SK-N-SH (cell line): Measurements from ENCODE around the gene CDK14. TPM values are rescaled to one million over a fixed set of nuclear protein-coding genes. Genes with fewer than 3 reads are reported as not detected.

Source experiments
- CTCF ChIA-PET: fragments of 300-600, 350-600 bp; formaldehyde crosslinking; extraction: SDS; loops from one replicate; lab custom pipeline; 2021; lab: Yijun Ruan, JAX
- POLR2A ChIA-PET: fragments of 350-600 bp; sonication (Branson Sonifier 250); formaldehyde crosslinking; extraction: SDS; loops from one replicate; lab custom pipeline; 2020; ENCODE audit warnings: antibody characterized with exemption, inconsistent platforms; lab: Yijun Ruan, JAX
- DNase-seq: peaks from one replicate; pipeline ENCODE4 v3.0.0; 2012
- H2AFZ ChIP-seq: fragments of 200-600 bp; sonication (generic); 2 replicates; pipeline ENCODE4 v1.8.1; 2016; ENCODE audit warnings: antibody characterized with exemption, mild to moderate bottlenecking, low read depth
- H3F3A ChIP-seq: fragments of 200-600 bp; sonication (generic); replicated peaks from 2 replicates; pipeline ENCODE3; 2016; ENCODE audit warnings: antibody characterized with exemption, mild to moderate bottlenecking; ENCODE audit not compliant: insufficient read depth
- H3K27ac ChIP-seq, 2 experiments: fragments of 200-500 bp in 1 of 2; fragments of 200-600 bp in 1 of 2; sonication (Bioruptor generic) in 1 of 2; sonication (generic), shearing (Covaris generic) in 1 of 2; 2 replicates each; pipeline versions ENCODE4 v1.5.1 to v1.6.1; 2014 to 2016; ENCODE audit warnings: low read depth in 2 of 2, inconsistent platforms in 1 of 2, low read length in 1 of 2, mild to moderate bottlenecking in 1 of 2, mixed read lengths in 1 of 2
- H3K27me3 ChIP-seq: fragments of 200-600 bp; sonication (generic), shearing (Covaris generic); 2 replicates; pipeline ENCODE4 v1.6.1; 2016; ENCODE audit warnings: mixed run types; ENCODE audit not compliant: insufficient read depth
- H3K36me3 ChIP-seq, 2 experiments: fragments of 200-500 bp in 1 of 2; fragments of 200-600 bp in 1 of 2; sonication (Bioruptor generic) in 1 of 2; sonication (generic) in 1 of 2; replicated peaks in 1 of 2; 2 replicates each; pipeline versions ENCODE3 to v1.5.1; 2014 to 2016; ENCODE audit warnings: low read length in 1 of 2, mild to moderate bottlenecking in 1 of 2; ENCODE audit not compliant: insufficient read depth in 2 of 2, control insufficient read depth in 1 of 2
- H3K4me1 ChIP-seq, 2 experiments: fragments of 200-500 bp in 1 of 2; fragments of 200-600 bp in 1 of 2; sonication (Bioruptor generic) in 1 of 2; sonication (generic), shearing (Covaris generic) in 1 of 2; 2 replicates each; pipeline versions ENCODE4 v1.5.1 to v1.6.1; 2014 to 2016; ENCODE audit warnings: low read depth in 1 of 2, low read length in 1 of 2, mixed run types in 1 of 2; ENCODE audit not compliant: insufficient read depth in 2 of 2, control insufficient read depth in 1 of 2
- H3K4me2 ChIP-seq: fragments of 200-600 bp; sonication (generic), shearing (Covaris generic); 2 replicates; pipeline ENCODE4 v1.6.1; 2017; ENCODE audit warnings: mixed run types
- H3K4me3 ChIP-seq, 2 experiments: fragments of 200-500 bp in 1 of 2; fragments of 200-600 bp in 1 of 2; sonication (Bioruptor generic) in 1 of 2; sonication (generic), shearing (Covaris generic) in 1 of 2; 2 replicates each; pipeline versions ENCODE4 v1.5.1 to v1.8.1; 2014 to 2016; ENCODE audit warnings: low read depth in 2 of 2, inconsistent platforms in 1 of 2, low read length in 1 of 2, mild to moderate bottlenecking in 1 of 2, mixed read lengths in 1 of 2, moderate library complexity in 1 of 2
- H3K79me2 ChIP-seq: fragments of 200-600 bp; sonication (generic); 2 replicates; pipeline ENCODE4 v1.8.1; 2017; ENCODE audit warnings: mild to moderate bottlenecking; ENCODE audit not compliant: insufficient read depth
- H3K9ac ChIP-seq: fragments of 200-600 bp; sonication (generic); 2 replicates; pipeline ENCODE4 v1.6.1; 2017; ENCODE audit warnings: mixed run types
- H3K9me2 ChIP-seq: fragments of 200-600 bp; sonication (generic); 2 replicates; pipeline ENCODE4 v1.6.1; 2017; ENCODE audit warnings: mixed run types
- H3K9me3 ChIP-seq: fragments of 200-600 bp; sonication (generic); 2 replicates; pipeline ENCODE4 v1.6.1; 2017; ENCODE audit warnings: mixed run types, mild to moderate bottlenecking, moderate library complexity
- H4K20me1 ChIP-seq: fragments of 200-600 bp; sonication (generic); 2 replicates; pipeline ENCODE4 v1.6.1; 2017; ENCODE audit warnings: mild to moderate bottlenecking, mixed run types; ENCODE audit not compliant: insufficient read depth
- ELF1 ChIP-seq: IDR thresholded peaks from 2 replicates; pipeline ENCODE4 v1.4.0; 2012
- EZH2phosphoT487 ChIP-seq: fragments of 200-600 bp; sonication (generic); IDR thresholded peaks from 2 replicates; pipeline ENCODE4 v1.6.1; 2017; ENCODE audit warnings: low read depth, mixed run types, mild to moderate bottlenecking, antibody characterized with exemption, moderate library complexity, borderline replicate concordance
- GABPA ChIP-seq: IDR thresholded peaks from 2 replicates; pipeline ENCODE4 v1.4.0; 2012; ENCODE audit warnings: low read depth, mild to moderate bottlenecking
- JUND ChIP-seq: IDR thresholded peaks from 2 replicates; pipeline ENCODE4 v1.4.0; 2012
- RAD21 ChIP-seq: IDR thresholded peaks from 2 replicates; pipeline ENCODE4 v1.6.1; 2012; ENCODE audit warnings: mild to moderate bottlenecking, low read length
- RFX5 ChIP-seq: IDR thresholded peaks from 2 replicates; pipeline ENCODE4 v1.6.1; 2012; ENCODE audit warnings: mild to moderate bottlenecking, improper control_type of control experiment, low read length
- RXRA ChIP-seq: IDR thresholded peaks from 2 replicates; pipeline ENCODE4 v1.4.0; 2012; ENCODE audit warnings: low read depth, mild to moderate bottlenecking, borderline replicate concordance
- TCF12 ChIP-seq: IDR thresholded peaks from 2 replicates; pipeline ENCODE4 v1.4.0; 2012
- TEAD4 ChIP-seq: IDR thresholded peaks from 2 replicates; pipeline ENCODE4 v1.4.0; 2012; ENCODE audit warnings: mild to moderate bottlenecking, borderline replicate concordance; ENCODE audit not compliant: insufficient read depth
- WGBS: methylation state at CpG from one replicate; pipeline ENCODE4 v1.1.6; 2017; ENCODE audit warnings: low lambda C conversion rate; 5-methylcytosine and 5-hydroxymethylcytosine counted together
- polyA plus RNA-seq, 3 experiments: library from polyadenylated mRNA; depleted of rRNA; stranded (reverse); fragments of >200 nt; gene quantifications; 2 replicates each; pipeline ENCODE4 v1.2.3, GENCODE V29; 2012
- TF ChIP-seq, protein P1 (sequence below): IDR thresholded peaks from 2 replicates; pipeline ENCODE4 v1.4.0; 2012; ENCODE audit warnings: low read depth, borderline replicate concordance
- TF ChIP-seq, protein P2 (sequence below): fragments of 200-600 bp; sonication (generic); IDR thresholded peaks from 2 replicates; pipeline ENCODE4 v1.6.1; 2017; ENCODE audit warnings: antibody characterized with exemption, mild to moderate bottlenecking, moderate library complexity
- TF ChIP-seq, protein P3 (sequence below): IDR thresholded peaks from 2 replicates; pipeline ENCODE4 v1.4.0; 2012; ENCODE audit warnings: low read depth, borderline replicate concordance
- TF ChIP-seq, protein P4 (sequence below): IDR thresholded peaks from 2 replicates; pipeline ENCODE4 v1.4.0; 2012; ENCODE audit warnings: low read depth

CDK14 gene
- polyA plus RNA-seq, 1 of the 3 experiments (the other 2 are of a cell fraction), result 13.9 TPM

DNA sequence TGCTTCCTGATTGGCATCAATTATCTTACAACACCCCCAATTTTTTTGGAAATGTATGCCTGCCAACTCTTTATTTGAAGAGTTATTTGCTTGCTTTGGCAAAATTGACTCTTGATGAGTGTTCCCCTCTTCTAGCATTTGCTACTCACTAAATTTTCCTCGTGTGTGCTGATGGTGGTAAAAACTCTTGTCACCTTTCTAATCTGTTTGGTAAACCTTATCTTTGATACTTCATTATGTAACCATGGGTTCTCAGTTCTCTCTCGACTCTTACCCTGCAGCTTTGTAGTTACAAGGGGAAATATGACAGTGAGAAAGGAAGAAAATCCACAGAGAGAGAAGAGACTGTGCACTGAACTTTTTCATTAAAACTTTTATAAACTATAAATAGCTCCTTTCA, 102.5 kb downstream of the CDK14 start:
- H3K4me2 ChIP-seq, result no peak overlapping the region
- peaks cover 16 to 19% of the 10 kb centered on the region in 2 experiments; a peak in 3 of 4 replicates for H3K4me1 ChIP-seq
- no peak for DNase-seq
- peak overlapping the region in 1 of 2 experiments; percentile 4; a peak in 1 of 4 replicates for H3K27ac ChIP-seq
- peaks cover 0 to 16% of the 10 kb centered on the region in 2 experiments for H3K36me3 ChIP-seq
- 74% methylated on average over 2 of the region's 2 CpGs for WGBS
- H3K79me2 ChIP-seq, result peaks cover 75% of the 10 kb centered on the region
- no peaks in the 10 kb centered on the region for H3K9me2 ChIP-seq
- POLR2A ChIA-PET, result no interaction called here
- no peaks in the 10 kb centered on the region for H3K27me3 ChIP-seq
- CTCF ChIA-PET, result interaction anchor here (1.6 kb wide), 1 partner anchor 336 kb away, joined by 4 read pairs; no protein-coding TSS in a partner anchor
- no peak overlapping the region for H3K9ac ChIP-seq
- H3K9me3 ChIP-seq, result no peaks in the 10 kb centered on the region
- H3F3A ChIP-seq, result no peaks in the 10 kb centered on the region
- H3K4me3 ChIP-seq, result no peak overlapping the region
- no peak overlapping the region for H2AFZ ChIP-seq
- TF ChIP-seq RFX5 (no peak), RAD21 (no peak), TEAD4 (no peak)
- TF ChIP-seq, protein P1, sequence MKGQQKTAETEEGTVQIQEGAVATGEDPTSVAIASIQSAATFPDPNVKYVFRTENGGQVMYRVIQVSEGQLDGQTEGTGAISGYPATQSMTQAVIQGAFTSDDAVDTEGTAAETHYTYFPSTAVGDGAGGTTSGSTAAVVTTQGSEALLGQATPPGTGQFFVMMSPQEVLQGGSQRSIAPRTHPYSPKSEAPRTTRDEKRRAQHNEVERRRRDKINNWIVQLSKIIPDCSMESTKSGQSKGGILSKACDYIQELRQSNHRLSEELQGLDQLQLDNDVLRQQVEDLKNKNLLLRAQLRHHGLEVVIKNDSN, result no peak
- TF ChIP-seq, protein P2, sequence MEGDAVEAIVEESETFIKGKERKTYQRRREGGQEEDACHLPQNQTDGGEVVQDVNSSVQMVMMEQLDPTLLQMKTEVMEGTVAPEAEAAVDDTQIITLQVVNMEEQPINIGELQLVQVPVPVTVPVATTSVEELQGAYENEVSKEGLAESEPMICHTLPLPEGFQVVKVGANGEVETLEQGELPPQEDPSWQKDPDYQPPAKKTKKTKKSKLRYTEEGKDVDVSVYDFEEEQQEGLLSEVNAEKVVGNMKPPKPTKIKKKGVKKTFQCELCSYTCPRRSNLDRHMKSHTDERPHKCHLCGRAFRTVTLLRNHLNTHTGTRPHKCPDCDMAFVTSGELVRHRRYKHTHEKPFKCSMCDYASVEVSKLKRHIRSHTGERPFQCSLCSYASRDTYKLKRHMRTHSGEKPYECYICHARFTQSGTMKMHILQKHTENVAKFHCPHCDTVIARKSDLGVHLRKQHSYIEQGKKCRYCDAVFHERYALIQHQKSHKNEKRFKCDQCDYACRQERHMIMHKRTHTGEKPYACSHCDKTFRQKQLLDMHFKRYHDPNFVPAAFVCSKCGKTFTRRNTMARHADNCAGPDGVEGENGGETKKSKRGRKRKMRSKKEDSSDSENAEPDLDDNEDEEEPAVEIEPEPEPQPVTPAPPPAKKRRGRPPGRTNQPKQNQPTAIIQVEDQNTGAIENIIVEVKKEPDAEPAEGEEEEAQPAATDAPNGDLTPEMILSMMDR, result no peak
- TF ChIP-seq, all 33 proteins: peak for 0
- peaks cover 38% of the 10 kb centered on the region for H4K20me1 ChIP-seq

DNA sequence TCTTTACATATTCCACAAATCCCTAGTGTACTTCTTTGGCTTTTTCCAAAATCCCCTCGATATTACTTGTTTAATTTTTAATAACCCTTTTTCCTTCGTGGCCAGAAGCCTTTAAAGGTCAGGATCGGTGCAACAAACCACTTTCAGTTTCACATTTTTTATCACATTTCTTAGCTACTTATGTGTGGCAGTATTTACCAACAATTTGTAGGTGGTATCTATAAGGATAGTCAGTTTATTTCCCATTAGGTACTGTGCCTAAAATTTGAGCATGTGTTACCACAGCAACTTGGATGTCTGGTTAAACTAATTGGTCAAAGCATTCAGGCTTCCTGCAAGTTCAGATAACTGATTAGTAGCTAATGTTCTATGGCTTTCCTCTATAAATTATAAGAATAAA, 104.9 kb downstream of the CDK14 start:
- peaks cover 19 to 23% of the 10 kb centered on the region in 2 experiments; a peak in 3 of 4 replicates for H3K4me1 ChIP-seq
- 79% methylated on average over 3 of the region's 3 CpGs for WGBS
- no peaks in the 10 kb centered on the region for H3F3A ChIP-seq
- H3K4me2 ChIP-seq, result no peak overlapping the region
- peaks cover 25% of the 10 kb centered on the region for H4K20me1 ChIP-seq
- no peak overlapping the region; the same call in 1 of the 2 replicates for H2AFZ ChIP-seq
- peaks cover 66% of the 10 kb centered on the region for H3K79me2 ChIP-seq
- no peaks in the 10 kb centered on the region for H3K27me3 ChIP-seq
- no peaks in the 10 kb centered on the region for H3K9me2 ChIP-seq
- TF ChIP-seq EZH2phosphoT487 (no peak), RAD21 (no peak), RXRA (no peak), JUND (no peak), ELF1 (no peak), TCF12 (no peak), GABPA (no peak)
- TF ChIP-seq, protein P3, sequence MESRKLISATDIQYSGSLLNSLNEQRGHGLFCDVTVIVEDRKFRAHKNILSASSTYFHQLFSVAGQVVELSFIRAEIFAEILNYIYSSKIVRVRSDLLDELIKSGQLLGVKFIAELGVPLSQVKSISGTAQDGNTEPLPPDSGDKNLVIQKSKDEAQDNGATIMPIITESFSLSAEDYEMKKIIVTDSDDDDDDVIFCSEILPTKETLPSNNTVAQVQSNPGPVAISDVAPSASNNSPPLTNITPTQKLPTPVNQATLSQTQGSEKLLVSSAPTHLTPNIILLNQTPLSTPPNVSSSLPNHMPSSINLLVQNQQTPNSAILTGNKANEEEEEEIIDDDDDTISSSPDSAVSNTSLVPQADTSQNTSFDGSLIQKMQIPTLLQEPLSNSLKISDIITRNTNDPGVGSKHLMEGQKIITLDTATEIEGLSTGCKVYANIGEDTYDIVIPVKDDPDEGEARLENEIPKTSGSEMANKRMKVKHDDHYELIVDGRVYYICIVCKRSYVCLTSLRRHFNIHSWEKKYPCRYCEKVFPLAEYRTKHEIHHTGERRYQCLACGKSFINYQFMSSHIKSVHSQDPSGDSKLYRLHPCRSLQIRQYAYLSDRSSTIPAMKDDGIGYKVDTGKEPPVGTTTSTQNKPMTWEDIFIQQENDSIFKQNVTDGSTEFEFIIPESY, result no peak
- TF ChIP-seq, protein P4, sequence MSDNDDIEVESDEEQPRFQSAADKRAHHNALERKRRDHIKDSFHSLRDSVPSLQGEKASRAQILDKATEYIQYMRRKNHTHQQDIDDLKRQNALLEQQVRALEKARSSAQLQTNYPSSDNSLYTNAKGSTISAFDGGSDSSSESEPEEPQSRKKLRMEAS, result no peak
- TF ChIP-seq, all 33 proteins: peak for 0
- no peak overlapping the region; a peak in 1 of 4 replicates for H3K4me3 ChIP-seq
- ChIA-PET POLR2A (no interaction called here), CTCF (interaction anchor here (0.7 to 1.9 kb wide), 6 partner anchors 9 to 1275 kb away, joined by 3 to 4 read pairs (median 3); no protein-coding TSS in a partner anchor)
- H3K9me3 ChIP-seq, result no peaks in the 10 kb centered on the region
- DNase-seq, result no peak
- H3K27ac ChIP-seq, result peak overlapping the region in 1 of 2 experiments; percentile 41; a peak in 2 of 4 replicates
- H3K9ac ChIP-seq, result no peak overlapping the region
- peaks cover 0 to 21% of the 10 kb centered on the region in 2 experiments for H3K36me3 ChIP-seq
